ENCODE measurements around the gene SOX8.
"Not testable (repeated sequence)": the region's sequence is repeated elsewhere in the genome, so short reads cannot be mapped to it uniquely, and the experiment has no call there.

The SOX8 gene

DNA sequence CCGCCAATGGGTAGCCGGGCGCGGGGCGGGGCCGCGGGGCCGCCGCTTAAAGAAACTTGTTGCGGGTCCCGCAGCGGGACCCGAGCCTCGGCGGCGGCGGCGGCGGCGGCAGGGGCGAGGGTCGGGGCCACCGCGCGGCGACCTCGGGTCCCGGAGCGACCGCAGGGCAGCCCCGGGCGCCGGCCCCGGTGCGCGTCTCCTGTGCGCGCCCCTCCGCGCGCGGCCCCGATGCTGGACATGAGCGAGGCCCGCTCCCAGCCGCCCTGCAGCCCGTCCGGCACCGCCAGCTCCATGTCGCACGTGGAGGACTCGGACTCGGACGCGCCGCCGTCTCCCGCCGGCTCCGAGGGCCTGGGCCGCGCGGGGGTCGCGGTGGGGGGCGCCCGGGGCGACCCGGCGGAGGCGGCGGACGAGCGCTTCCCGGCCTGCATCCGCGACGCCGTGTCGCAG is at the start of gene SOX8:
Gene SOX8 (plus strand): TSS at position 76 of the 450 bp plus-strand sequence. CDS start 153 bp downstream, at position 229.
- DNase-seq (ENCODE audit: low read depth in 2 of 2) = no peak

DNA sequence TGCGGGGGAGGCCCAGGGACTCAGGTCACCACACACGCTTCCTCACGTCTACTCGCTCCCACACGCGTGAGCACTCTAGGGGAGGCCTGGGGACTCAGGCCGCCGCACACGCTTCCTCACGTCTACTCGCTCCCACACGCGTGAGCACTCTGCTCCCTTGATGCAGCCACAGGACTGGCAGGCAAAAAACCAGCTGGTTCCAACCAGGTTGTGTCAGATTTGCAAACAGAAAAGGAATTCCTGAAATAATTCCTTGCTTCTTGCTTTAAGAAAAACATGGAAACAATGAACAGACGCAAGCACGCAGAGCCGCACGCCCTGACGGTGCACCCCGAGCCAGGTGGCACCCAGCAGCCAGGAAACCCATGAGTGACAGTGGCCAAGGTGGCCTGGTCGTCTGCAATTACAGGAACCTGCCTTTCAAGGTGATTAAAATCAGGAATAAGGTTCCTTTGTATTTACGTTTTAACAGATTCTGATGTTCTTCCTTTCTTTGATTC is 48.7 kb upstream of the SOX8 start:
- DNase-seq (ENCODE audit: low read depth in 2 of 2) = no peak

GRCh38 chr16:933581-933980 is 48.0 kb upstream of the SOX8 start:
- DNase-seq (ENCODE audit: low read depth in 2 of 2) = no peak

DNA sequence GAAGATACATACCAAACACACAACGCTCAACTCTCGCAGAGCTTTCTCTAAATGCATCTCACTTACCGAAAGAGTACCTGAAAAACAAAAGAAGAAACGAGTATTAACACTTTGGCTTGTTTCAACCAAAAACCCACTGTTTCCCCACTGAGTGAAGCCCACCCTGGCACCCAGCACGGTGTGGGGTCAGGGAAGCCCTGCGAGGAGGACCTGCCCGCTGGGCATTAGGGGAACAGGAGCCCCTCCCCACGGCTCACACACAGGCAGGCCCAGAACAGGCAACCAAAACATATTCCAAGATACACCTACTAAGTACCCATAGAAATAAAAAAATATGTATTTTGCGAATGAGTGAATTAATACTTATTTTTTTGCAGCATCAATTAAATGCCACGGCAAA is 47.4 kb upstream of the SOX8 start:
- DNase-seq (ENCODE audit: low read depth in 2 of 2) = no peak

DNA sequence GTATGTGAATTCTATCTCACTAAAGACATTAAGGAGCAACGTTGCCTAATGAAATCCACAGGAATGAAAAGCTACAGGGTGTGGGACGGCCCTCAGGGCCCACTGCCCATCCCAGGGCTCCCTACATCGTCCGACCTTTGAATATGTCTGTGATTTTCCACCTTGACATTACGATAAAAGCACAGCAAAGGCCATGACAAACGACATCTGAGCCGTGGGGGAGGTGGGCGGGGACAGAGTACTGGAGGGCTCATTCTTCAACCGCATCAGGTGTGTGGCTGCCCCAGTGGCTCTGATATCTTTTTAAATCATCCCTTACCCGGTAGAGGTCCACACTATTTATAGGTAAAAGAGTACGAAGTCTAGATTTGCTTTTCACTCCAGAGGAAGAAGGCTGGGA is 45.9 kb upstream of the SOX8 start:
- no peak for DNase-seq (ENCODE audit: low read depth in 2 of 2)

GRCh38 chr16:937311-937710 is 44.3 kb upstream of the SOX8 start:
- DNase-seq (ENCODE audit: low read depth in 2 of 2) = no peak

GRCh38 chr16:937723-938122 is 43.8 kb upstream of the SOX8 start:
- DNase-seq (ENCODE audit: low read depth in 2 of 2) = no peak

DNA sequence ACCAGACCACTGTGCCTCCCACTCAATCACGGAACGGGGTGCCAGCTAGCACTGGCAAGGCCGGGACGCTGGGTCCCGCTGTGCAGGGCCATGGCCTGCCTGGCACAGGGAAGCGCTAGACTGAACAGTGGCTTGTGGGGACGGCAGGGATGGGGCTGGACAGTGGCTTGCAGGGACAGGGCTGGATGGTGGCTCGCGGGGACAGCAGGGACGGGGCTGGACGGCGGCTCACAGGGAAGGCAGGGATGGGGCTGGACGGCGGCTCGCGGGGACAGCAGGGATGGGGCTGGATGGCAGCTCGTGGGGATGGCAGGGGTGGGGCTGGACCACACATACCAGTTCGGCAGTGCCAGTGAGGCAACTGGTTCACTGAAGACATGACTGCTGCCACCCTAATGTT is 43.4 kb upstream of the SOX8 start:
- no peak for DNase-seq (ENCODE audit: low read depth in 2 of 2)

GRCh38 chr16:938752-939151 is 42.8 kb upstream of the SOX8 start:
- no peak for DNase-seq (ENCODE audit: low read depth in 2 of 2)

DNA sequence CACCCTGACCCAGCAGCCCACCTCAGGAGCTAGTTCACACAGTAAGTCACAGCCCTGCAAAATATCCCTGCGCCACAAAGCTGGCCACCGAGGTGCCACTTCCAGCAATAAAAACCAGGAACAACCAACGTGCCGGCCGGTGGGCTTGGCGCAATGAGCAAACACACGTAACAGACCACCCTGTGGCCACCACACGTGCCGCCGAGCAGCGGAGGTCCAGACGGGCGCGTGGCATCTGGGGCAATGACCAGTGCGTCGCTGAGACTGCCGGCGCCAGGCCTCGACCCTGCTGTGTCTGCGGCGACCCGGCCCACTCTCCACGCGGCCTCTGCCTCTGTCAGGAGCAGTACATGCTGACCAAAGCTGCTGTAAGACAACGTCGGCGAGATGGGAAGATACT is 42.3 kb upstream of the SOX8 start:
- DNase-seq (ENCODE audit: low read depth in 2 of 2) = no peak

- no peak for DNase-seq (ENCODE audit: low read depth in 2 of 2)
These were observed 41.6 kb upstream of the SOX8 start for GRCh38 chr16:939941-940340.

GRCh38 chr16:942436-943060 is 39.0 kb upstream of the SOX8 start:
- DNase-seq (ENCODE audit: low read depth in 2 of 2) = no peak

- DNase-seq (ENCODE audit: low read depth in 2 of 2) = no peak
These were observed 37.6 kb upstream of the SOX8 start for GRCh38 chr16:943971-944370.

DNA sequence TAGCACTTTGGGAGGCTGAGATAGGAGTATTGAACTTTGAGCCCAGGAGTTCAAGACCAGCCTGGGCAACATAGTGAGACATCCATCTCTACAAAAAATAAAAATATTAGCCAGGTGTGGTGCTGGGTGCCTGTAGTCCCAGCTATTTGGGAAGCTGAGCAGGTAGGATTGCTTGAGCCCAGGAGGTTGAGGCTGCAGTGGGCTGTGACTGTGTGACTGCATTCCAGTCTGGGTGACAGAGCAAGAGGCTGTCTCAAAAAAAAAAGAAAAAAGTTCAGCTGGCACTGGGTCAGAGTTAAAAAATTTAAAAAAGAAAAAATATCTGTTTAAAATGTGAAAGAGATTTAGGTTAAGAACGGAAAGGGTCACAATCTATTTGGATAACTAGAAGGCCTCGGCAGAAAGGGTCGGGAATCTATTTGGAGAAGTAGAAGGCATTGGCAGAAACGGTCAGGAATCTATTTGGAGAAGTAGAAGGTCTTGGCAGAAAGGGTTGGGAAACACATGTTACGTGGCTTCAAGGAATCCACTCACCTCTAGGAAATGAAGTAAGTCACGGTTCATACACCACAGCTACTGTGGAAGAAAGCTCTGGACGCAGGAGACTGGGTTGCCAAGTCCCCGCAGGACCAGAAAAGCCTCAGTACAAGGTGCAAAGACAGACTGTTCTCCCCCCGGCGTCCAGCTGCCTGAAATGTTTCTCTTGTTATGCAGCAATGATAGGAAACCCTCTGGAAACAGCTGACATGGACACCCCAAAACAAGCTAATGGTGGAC is 36.1 kb upstream of the SOX8 start:
- DNase-seq (ENCODE audit: low read depth in 2 of 2) = no peak

- DNase-seq (ENCODE audit: low read depth in 2 of 2) = no peak
These were observed 35.5 kb upstream of the SOX8 start for GRCh38 chr16:946048-946395.

DNA sequence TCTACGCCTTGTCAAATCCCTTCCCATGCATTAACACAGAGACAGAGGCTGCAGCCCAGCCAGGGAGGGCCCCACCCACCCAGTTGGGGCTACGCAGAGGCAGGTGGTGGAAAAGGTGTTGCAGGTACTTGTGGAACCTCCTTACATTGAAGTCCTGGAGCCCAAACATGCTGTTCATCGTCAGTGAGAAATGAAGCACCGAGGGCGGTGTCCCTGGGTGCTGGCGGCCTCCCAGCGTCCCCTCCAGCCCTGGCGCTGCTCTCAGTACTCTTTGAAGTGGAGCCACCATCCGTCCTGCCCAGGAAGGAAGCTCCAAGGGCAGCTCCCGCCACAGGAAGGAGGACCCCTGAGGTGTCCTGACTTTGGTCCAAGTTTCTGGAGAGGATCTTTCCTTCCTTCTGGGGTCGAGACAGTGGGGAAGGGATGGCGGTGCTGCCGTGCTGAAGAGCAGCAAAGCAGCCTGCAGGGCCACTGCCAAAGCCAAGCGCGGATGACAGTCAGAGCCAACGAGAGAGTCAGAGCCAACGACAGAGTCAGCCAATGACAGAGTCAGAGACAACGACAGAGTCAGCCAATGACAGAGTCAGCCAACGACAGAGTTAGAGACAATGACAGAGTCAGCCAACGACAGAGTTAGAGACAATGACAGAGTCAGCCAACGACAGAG is 34.2 kb upstream of the SOX8 start:
- no peak for DNase-seq (ENCODE audit: low read depth in 2 of 2)

- DNase-seq (ENCODE audit: low read depth in 2 of 2) = not testable (repeated sequence)
These were observed 33.7 kb upstream of the SOX8 start for GRCh38 chr16:947922-948303.

- not testable (repeated sequence) for DNase-seq (ENCODE audit: low read depth in 2 of 2)
These were observed 32.8 kb upstream of the SOX8 start for GRCh38 chr16:948767-949166.

DNA sequence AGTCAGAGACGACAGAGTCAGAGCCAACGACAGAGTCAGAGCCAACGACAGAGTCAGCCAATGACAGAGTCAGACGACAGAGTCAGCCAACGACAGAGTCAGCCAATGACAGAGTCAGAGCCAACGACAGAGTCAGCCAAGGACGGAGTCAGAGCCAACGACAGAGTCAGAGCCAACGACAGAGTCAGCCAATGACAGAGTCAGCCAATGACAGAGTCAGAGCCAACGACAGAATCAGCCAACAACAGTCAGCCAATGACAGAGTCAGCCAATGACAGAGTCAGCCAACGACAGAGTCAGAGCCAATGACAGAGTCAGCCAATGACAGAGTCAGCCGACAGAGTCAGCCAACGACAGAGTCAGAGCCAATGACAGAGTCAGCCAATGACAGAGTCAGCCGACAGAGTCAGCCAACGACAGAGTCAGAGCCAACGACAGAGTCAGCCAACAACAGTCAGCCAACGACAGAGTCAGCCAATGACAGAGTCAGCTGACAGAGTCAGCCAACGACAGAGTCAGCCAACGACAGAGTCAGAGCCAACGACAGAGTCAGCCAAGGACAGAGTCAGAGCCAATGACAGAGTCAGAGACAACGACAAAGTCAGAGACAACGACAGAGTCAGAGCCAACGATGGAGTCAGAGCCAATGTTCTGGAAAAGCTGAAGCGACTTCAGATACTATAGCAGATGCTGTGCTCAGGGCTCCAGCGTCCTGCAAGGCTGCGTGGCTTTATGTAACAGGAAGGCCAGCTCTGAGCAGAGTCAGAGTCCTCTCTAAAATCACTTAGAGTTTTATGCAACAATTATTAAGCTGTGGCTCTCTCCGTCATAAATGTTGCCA is 30.6 kb upstream of the SOX8 start:
- not testable (repeated sequence) for DNase-seq (ENCODE audit: low read depth in 2 of 2)

DNA sequence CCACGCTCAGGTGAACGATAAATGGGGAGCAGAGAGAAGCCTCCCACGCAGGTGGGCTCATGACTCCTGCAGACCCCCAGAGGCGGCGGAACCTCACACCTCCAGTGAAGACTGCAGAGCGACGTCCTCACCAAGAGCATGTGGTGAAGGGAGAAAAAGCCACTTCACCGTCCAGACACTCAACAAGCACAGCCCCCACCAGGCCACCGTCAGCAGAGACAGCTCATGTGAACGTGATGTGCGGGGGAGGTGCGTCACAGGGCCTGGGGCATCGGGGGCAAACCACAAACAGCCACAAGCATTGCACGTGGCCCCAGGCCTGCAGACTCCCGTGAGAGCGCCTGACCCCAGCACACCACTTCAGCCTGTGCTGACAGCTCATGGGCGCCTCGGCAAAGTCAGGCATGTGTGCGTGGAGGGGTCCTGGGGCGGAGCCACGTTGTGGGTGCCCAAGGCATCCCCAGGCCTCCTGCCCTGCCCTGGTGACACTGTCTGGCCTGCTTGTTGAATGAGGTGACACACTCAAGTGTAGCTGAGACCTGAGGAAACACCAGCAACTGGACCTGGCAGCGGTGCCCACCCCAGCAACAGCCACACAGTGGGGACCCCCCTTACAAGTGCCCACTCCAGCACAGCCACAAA is 29.8 kb upstream of the SOX8 start:
- DNase-seq (ENCODE audit: low read depth in 2 of 2) = no peak

DNA sequence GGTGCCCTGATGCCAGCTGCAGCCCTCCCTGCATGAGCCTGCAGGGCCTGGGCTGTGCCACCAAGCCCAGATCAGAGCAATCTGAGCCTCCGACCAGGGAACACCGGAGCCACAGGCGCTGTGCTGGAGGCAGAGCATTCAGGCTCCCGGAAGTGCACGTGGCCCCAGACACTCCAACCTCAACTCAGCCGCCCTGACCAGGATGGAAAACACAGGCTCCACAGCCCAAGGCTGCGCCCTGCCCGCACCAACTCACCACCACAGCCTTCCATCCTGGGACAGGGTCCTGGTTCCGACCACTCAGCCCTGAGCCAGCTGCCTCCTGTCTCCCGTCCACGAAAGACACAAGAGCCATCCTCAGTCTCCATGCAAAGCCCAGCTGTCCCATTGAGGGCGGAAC is 29.2 kb upstream of the SOX8 start:
- DNase-seq (ENCODE audit: low read depth in 2 of 2) = no peak
